H1 (cell line): ENCODE results near the gene SPOCK1. TPM values are rescaled to one million over a fixed set of nuclear protein-coding genes. Genes with fewer than 3 reads are reported as not detected.

Source experiments
- CTCF ChIA-PET: fragments of 300-600 bp; sonication (Branson Sonifier 250); formaldehyde crosslinking; loops from one replicate; lab custom pipeline; 2021; ENCODE audit not compliant: partially characterized antibody; lab: Charles Lee
- POLR2A ChIA-PET: fragments of 300-600 bp; sonication (Branson Sonifier 250); formaldehyde crosslinking; loops from one replicate; lab custom pipeline; 2021; ENCODE audit warnings: inconsistent platforms; ENCODE audit not compliant: partially characterized antibody; lab: Charles Lee
- DNase-seq, 2 experiments: peaks; one replicate each; pipeline versions ENCODE4 v3.0.0 to v3.0.0-alpha.2; 2010 to 2022; ENCODE audit warnings: low spot score in 2 of 2, low read depth in 1 of 2, mixed read lengths in 1 of 2
- FAIRE-seq: peaks from 2 replicates; lab custom pipeline; 2011; peaks lifted over from hg19 to GRCh38; lab: Jason Lieb, UNC
- H2AFZ ChIP-seq: 2 replicates; pipeline ENCODE4 v1.8.1; 2012; ENCODE audit warnings: low read length, inconsistent platforms
- H2AK5ac ChIP-seq: 2 replicates; pipeline ENCODE4 v1.6.1; 2013; ENCODE audit warnings: low read depth, low read length
- H2BK120ac ChIP-seq: replicated peaks from 2 replicates; pipeline ENCODE3; 2013; ENCODE audit warnings: low read depth, low read length, inconsistent platforms
- H2BK12ac ChIP-seq: 2 replicates; pipeline ENCODE4 v1.6.1; 2013; ENCODE audit warnings: low read depth, low read length
- H2BK15ac ChIP-seq: 2 replicates; pipeline ENCODE4 v1.6.1; 2013; ENCODE audit warnings: low read length
- H2BK20ac ChIP-seq: 2 replicates; pipeline ENCODE4 v1.6.1; 2013; ENCODE audit warnings: low read length
- H2BK5ac ChIP-seq: 2 replicates; pipeline ENCODE4 v1.6.1; 2013; ENCODE audit warnings: low read depth, low read length
- H3K14ac ChIP-seq: 2 replicates; pipeline ENCODE4 v1.6.1; 2013; ENCODE audit warnings: inconsistent platforms; ENCODE audit not compliant: insufficient read length
- H3K18ac ChIP-seq: 2 replicates; pipeline ENCODE4 v1.6.1; 2013; ENCODE audit warnings: low read length; ENCODE audit errors: extremely low read depth
- H3K23ac ChIP-seq: 2 replicates; pipeline ENCODE4 v1.6.1; 2013; ENCODE audit warnings: inconsistent platforms; ENCODE audit not compliant: insufficient read length
- H3K23me2 ChIP-seq: 2 replicates; pipeline ENCODE4 v1.6.1; 2013; ENCODE audit warnings: low read depth, low read length
- H3K27ac ChIP-seq: 2 replicates; pipeline ENCODE4 v1.6.1; 2011; ENCODE audit warnings: low read depth, low read length, inconsistent platforms
- H3K27me3 ChIP-seq, 4 experiments: replicated peaks in 1 of 4; 1 replicate in 1 of 4; 2 replicates in 3 of 4; pipeline versions ENCODE4 v1.6.1 to v1.8.1; 2011 to 2013; ENCODE audit warnings: low read length in 3 of 4, mild to moderate bottlenecking in 3 of 4, inconsistent platforms in 2 of 4, mixed read lengths in 2 of 4, moderate library complexity in 1 of 4; ENCODE audit not compliant: control insufficient read depth in 3 of 4, insufficient read depth in 3 of 4; ENCODE audit errors: extremely low read depth in 1 of 4
- H3K36me3 ChIP-seq, 4 experiments: 2 replicates each; pipeline versions ENCODE4 v1.6.1 to v1.8.1; 2011 to 2013; ENCODE audit warnings: mild to moderate bottlenecking in 4 of 4, low read length in 3 of 4, moderate library complexity in 2 of 4, control low read depth in 1 of 4, inconsistent platforms in 1 of 4; ENCODE audit not compliant: insufficient read depth in 4 of 4, control insufficient read depth in 2 of 4
- H3K4ac ChIP-seq: replicated peaks from 2 replicates; pipeline ENCODE3; 2013; ENCODE audit warnings: low read length, low read depth, mixed read lengths, inconsistent platforms; ENCODE audit not compliant: insufficient read length
- H3K4me1 ChIP-seq, 4 experiments: replicated peaks in 1 of 4; 1 replicate in 1 of 4; 2 replicates in 3 of 4; pipeline versions ENCODE4 v1.6.1 to v1.8.1; 2011 to 2013; ENCODE audit warnings: low read length in 3 of 4, inconsistent platforms in 2 of 4, mixed read lengths in 1 of 4; ENCODE audit not compliant: insufficient read depth in 4 of 4, control insufficient read depth in 3 of 4
- H3K4me2 ChIP-seq, 2 experiments: 2 replicates each; pipeline versions ENCODE4 v1.6.1 to v1.8.1; 2011 to 2013; ENCODE audit warnings: low read depth in 2 of 2, low read length in 2 of 2, control low read depth in 1 of 2, inconsistent platforms in 1 of 2, mild to moderate bottlenecking in 1 of 2; ENCODE audit not compliant: insufficient read depth in 1 of 2
- H3K4me3 ChIP-seq, 4 experiments: fragments of 200-600, 300-600 bp in 1 of 4; sonication (generic), shearing (Covaris generic), sonication (Bioruptor Twin) in 1 of 4; 2 replicates each; pipeline versions ENCODE4 v1.5.1 to v1.8.1; 2011 to 2016; ENCODE audit warnings: low read length in 4 of 4, low read depth in 3 of 4, control low read depth in 2 of 4, inconsistent platforms in 2 of 4, mild to moderate bottlenecking in 2 of 4, mixed read lengths in 1 of 4, moderate library complexity in 1 of 4; ENCODE audit not compliant: insufficient read depth in 2 of 4; ENCODE audit errors: extremely low read depth in 1 of 4
- H3K56ac ChIP-seq: replicated peaks from 2 replicates; pipeline ENCODE3; 2013; ENCODE audit warnings: low read depth, mild to moderate bottlenecking, mixed read lengths, low read length, inconsistent platforms; ENCODE audit not compliant: insufficient read length
- H3K79me1 ChIP-seq: 2 replicates; pipeline ENCODE4 v1.6.1; 2013; ENCODE audit warnings: low read depth, low read length, control low read depth
- H3K79me2 ChIP-seq, 2 experiments: 2 replicates each; pipeline versions ENCODE4 v1.6.1 to v1.8.1; 2012 to 2013; ENCODE audit warnings: low read length in 2 of 2, mild to moderate bottlenecking in 2 of 2, inconsistent platforms in 1 of 2; ENCODE audit not compliant: insufficient read depth in 2 of 2, control insufficient read depth in 1 of 2
- H3K9ac ChIP-seq, 4 experiments: replicated peaks in 1 of 4; 1 replicate in 1 of 4; 2 replicates in 3 of 4; pipeline versions ENCODE4 v1.6.1 to v1.8.1; 2011 to 2013; ENCODE audit warnings: low read depth in 3 of 4, low read length in 3 of 4, control low read depth in 2 of 4, mild to moderate bottlenecking in 2 of 4, moderate library complexity in 2 of 4, inconsistent platforms in 1 of 4; ENCODE audit errors: extremely low read depth in 1 of 4
- H3K9me3 ChIP-seq, 2 experiments: 2 replicates each; pipeline versions ENCODE4 v1.6.1 to v1.8.1; 2012 to 2013; ENCODE audit warnings: mild to moderate bottlenecking in 2 of 2, moderate library complexity in 2 of 2, control low read depth in 1 of 2, inconsistent platforms in 1 of 2, low read depth in 1 of 2, low read length in 1 of 2, mixed read lengths in 1 of 2; ENCODE audit not compliant: insufficient read depth in 2 of 2
- H4K20me1 ChIP-seq, 2 experiments: replicated peaks in 1 of 2; 2 replicates each; pipeline versions ENCODE3 to v1.8.1; 2011 to 2013; ENCODE audit warnings: inconsistent platforms in 2 of 2, low read length in 2 of 2, mild to moderate bottlenecking in 1 of 2; ENCODE audit not compliant: insufficient read depth in 2 of 2, control insufficient read depth in 1 of 2
- H4K5ac ChIP-seq: 2 replicates; pipeline ENCODE4 v1.6.1; 2013; ENCODE audit warnings: low read length, low read depth, mixed read lengths, inconsistent platforms; ENCODE audit not compliant: insufficient read length
- H4K8ac ChIP-seq: 2 replicates; pipeline ENCODE4 v1.8.0; 2013; ENCODE audit warnings: mild to moderate bottlenecking, moderate library complexity, low read length, inconsistent platforms; ENCODE audit not compliant: insufficient read depth; ENCODE audit errors: extremely low read depth
- H4K91ac ChIP-seq: replicated peaks from 2 replicates; pipeline ENCODE3; 2013; ENCODE audit warnings: low read length, mixed read lengths, inconsistent platforms; ENCODE audit not compliant: insufficient read length
- BRCA1 ChIP-seq: IDR thresholded peaks from 2 replicates; pipeline ENCODE4 v1.6.1; 2012; ENCODE audit warnings: low read depth, low read length, improper control_type of control experiment
- CHD2 ChIP-seq: IDR thresholded peaks from 2 replicates; pipeline ENCODE4 v1.6.1; 2012; ENCODE audit warnings: low read length, improper control_type of control experiment
- CREB1 ChIP-seq: IDR thresholded peaks from 2 replicates; pipeline ENCODE4 v1.6.1; 2012; ENCODE audit warnings: inconsistent platforms
- GABPA ChIP-seq: IDR thresholded peaks from 2 replicates; pipeline ENCODE4 v1.6.1; 2011; ENCODE audit warnings: mild to moderate bottlenecking, low read length, moderate library complexity, borderline replicate concordance; ENCODE audit not compliant: insufficient read depth
- JUN ChIP-seq: IDR thresholded peaks from 2 replicates; pipeline ENCODE4 v1.6.1; 2011; ENCODE audit warnings: low read depth, mild to moderate bottlenecking, improper control_type of control experiment, low read length
- KDM5A ChIP-seq: fragments of 200-600 bp; IDR thresholded peaks from 2 replicates; pipeline ENCODE4 v1.7.1; 2012; ENCODE audit warnings: mild to moderate bottlenecking, low read length, inconsistent platforms, mixed read lengths
- RFX5 ChIP-seq: IDR thresholded peaks from 2 replicates; pipeline ENCODE4 v1.6.1; 2011; ENCODE audit warnings: low read depth, low read length, improper control_type of control experiment, borderline replicate concordance
- SIN3A ChIP-seq, 2 experiments: IDR thresholded peaks in 1 of 2; conservative IDR thresholded peaks in 1 of 2; 2 replicates each; pipeline ENCODE4 v1.6.1; 2011 to 2012; ENCODE audit warnings: low read length in 2 of 2, improper control_type of control experiment in 1 of 2, low read depth in 1 of 2, mild to moderate bottlenecking in 1 of 2
- SIRT6 ChIP-seq: IDR thresholded peaks from one replicate; pipeline ENCODE4 v1.7.1; 2012; ENCODE audit warnings: low read length, inconsistent platforms
- SP1 ChIP-seq: IDR thresholded peaks from 2 replicates; pipeline ENCODE4 v1.6.1; 2011; ENCODE audit warnings: low read depth, low read length
- SP4 ChIP-seq: IDR thresholded peaks from 2 replicates; pipeline ENCODE4 v1.6.1; 2012; ENCODE audit warnings: low read length, inconsistent platforms
- TBP ChIP-seq: IDR thresholded peaks from 2 replicates; pipeline ENCODE4 v1.6.1; 2011; ENCODE audit warnings: low read depth, low read length, improper control_type of control experiment
- TCF12 ChIP-seq: IDR thresholded peaks from 2 replicates; pipeline ENCODE4 v1.6.1; 2011; ENCODE audit warnings: low read depth, mild to moderate bottlenecking, low read length
- WGBS, 2 experiments: shearing (Covaris generic) in 1 of 2; methylation state at CpG; one replicate each; pipeline versions ENCODE4 v1.1.6 to v1.1.7; 2013 to 2015; ENCODE audit warnings: low lambda C conversion rate in 2 of 2, mixed read lengths in 2 of 2, inconsistent platforms in 1 of 2, low coverage in 1 of 2, missing lambda C conversion rate in 1 of 2; ENCODE audit not compliant: insufficient replicate concordance in 2 of 2, insufficient coverage in 1 of 2, insufficient read length in 1 of 2; ENCODE audit errors: extremely low coverage in 1 of 2, missing lambda C conversion rate in 1 of 2; 5-methylcytosine and 5-hydroxymethylcytosine counted together
- polyA plus RNA-seq, 7 experiments: library from polyadenylated mRNA; depleted of rRNA in 3 of 7; stranded (reverse) in 5 of 7; unstranded in 2 of 7; fragments of >200 nt in 5 of 7; fragments of 200-250 nt in 2 of 7; gene quantifications; 1 replicate in 5 of 7; 2 replicates in 1 of 7; 4 replicates in 1 of 7; pipeline versions ENCODE4 v1.2.1 to v1.2.3, GENCODE V29; 2011 to 2013; ENCODE audit warnings: missing spikeins in 2 of 7, mixed read lengths in 2 of 7
- total RNA-seq: library from RNA; stranded (reverse); fragmentation: NEBNext Ultra II Directional; extraction: Animal tissue kit (Norgen Biotek cat#: 25700); gene quantifications from 2 replicates; pipeline ENCODE4 v1.2.1, GENCODE V29; 2021
- TF ChIP-seq, protein P1 (sequence below): IDR thresholded peaks from 2 replicates; pipeline ENCODE4 v1.6.1; 2012; ENCODE audit warnings: low read length, inconsistent platforms

Gene SPOCK1
- total and polyA plus RNA-seq, 2 of the 8 experiments (the other 6 are each of a cell fraction or from before 2014, with no cell fraction given), result 6.9 to 18.1 TPM

- Histone ChIP-seq H3K23me2 (no peaks in the 10 kb centered on the region), H3K4me2 (no peak overlapping the region), H2BK12ac (no peak overlapping the region), H4K5ac (no peak overlapping the region), H3K4me1 (no peaks in the 10 kb centered on the region), H4K20me1 (no peaks in the 10 kb centered on the region), H3K56ac (no peak overlapping the region), H3K27me3 (no peaks in the 10 kb centered on the region), H2AFZ (no peak overlapping the region), H2BK5ac (no peak overlapping the region), H4K8ac (no peak overlapping the region), H3K4ac (no peak overlapping the region), H3K27ac (no peak overlapping the region), H3K9ac (no peak overlapping the region), H2BK15ac (no peak overlapping the region), H2AK5ac (no peak overlapping the region), H3K23ac (no peak overlapping the region), H3K36me3 (no peaks in the 10 kb centered on the region), H3K79me1 (no peaks in the 10 kb centered on the region), H3K18ac (no peak overlapping the region), H3K14ac (no peak overlapping the region), H3K4me3 (no peak overlapping the region), H2BK120ac (no peak overlapping the region), H4K91ac (no peak overlapping the region), H2BK20ac (no peak overlapping the region), H3K9me3 (0 out of 4 replicates have a peak, but pooled peaks cover 0 to 5% of the 10 kb centered on the region in 2 experiments), H3K79me2 (no peaks in the 10 kb centered on the region)
- ChIA-PET POLR2A (no interaction called here), CTCF (interaction anchor here (0.9 kb wide), 1 partner anchor 86 kb away, joined by 3 read pairs; no protein-coding TSS in a partner anchor)
- FAIRE-seq (no peak), DNase-seq (no peak)
- WGBS, 2 experiments, result 78% methylated on average over 1 of the region's 1 CpG; no CpG with 5 or more reads in 1 of the 2 experiments
- TF ChIP-seq GABPA, result no peak
- no peak for TF ChIP-seq JUN
- no peak for TF ChIP-seq CREB1
- no peak for TF ChIP-seq TCF12
- TF ChIP-seq CHD2, result no peak
- TF ChIP-seq, protein P1, sequence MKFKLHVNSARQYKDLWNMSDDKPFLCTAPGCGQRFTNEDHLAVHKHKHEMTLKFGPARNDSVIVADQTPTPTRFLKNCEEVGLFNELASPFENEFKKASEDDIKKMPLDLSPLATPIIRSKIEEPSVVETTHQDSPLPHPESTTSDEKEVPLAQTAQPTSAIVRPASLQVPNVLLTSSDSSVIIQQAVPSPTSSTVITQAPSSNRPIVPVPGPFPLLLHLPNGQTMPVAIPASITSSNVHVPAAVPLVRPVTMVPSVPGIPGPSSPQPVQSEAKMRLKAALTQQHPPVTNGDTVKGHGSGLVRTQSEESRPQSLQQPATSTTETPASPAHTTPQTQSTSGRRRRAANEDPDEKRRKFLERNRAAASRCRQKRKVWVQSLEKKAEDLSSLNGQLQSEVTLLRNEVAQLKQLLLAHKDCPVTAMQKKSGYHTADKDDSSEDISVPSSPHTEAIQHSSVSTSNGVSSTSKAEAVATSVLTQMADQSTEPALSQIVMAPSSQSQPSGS, result no peak
- TF ChIP-seq SIRT6, result no peak
- TF ChIP-seq TBP, result no peak
- no peak for TF ChIP-seq SP1
- TF ChIP-seq SP4, result no peak
- TF ChIP-seq SIN3A (conservative IDR thresholded peaks at IDR 0.05 in 1 of 2, IDR thresholded peaks at IDR 0.05 in 1 of 2; ENCODE audit: low read depth in 1 of 2, low read length in 2 of 2), result no peak
- no peak for TF ChIP-seq KDM5A
- no peak for TF ChIP-seq RFX5
- no peak for TF ChIP-seq BRCA1
Measured at GRCh38 chr5:137233726-137234125, 265.4 kb downstream of the SPOCK1 start.
